MM.1S (cell line): ENCODE results near the gene LOXHD1.

ENCODE experiments used
- EZH2 ChIP-seq: fragments of 300-600 bp; sonication (generic); optimal IDR thresholded peaks from 2 replicates; pipeline ENCODE3; 2017; ENCODE audit warnings: low read depth, mild to moderate bottlenecking, antibody characterized with exemption, low read length, mixed read lengths
- EZH2phosphoT487 ChIP-seq: fragments of 300-600 bp; sonication (generic); IDR thresholded peaks from 2 replicates; pipeline ENCODE4 v1.6.1; 2018; ENCODE audit warnings: antibody characterized with exemption, low read length
- TF ChIP-seq, protein P1 (sequence below): fragments of 300-600 bp; sonication (generic); IDR thresholded peaks from 2 replicates; pipeline ENCODE4 v1.5.1; 2016; ENCODE audit warnings: antibody characterized with exemption, low read length, mixed read lengths

DNA sequence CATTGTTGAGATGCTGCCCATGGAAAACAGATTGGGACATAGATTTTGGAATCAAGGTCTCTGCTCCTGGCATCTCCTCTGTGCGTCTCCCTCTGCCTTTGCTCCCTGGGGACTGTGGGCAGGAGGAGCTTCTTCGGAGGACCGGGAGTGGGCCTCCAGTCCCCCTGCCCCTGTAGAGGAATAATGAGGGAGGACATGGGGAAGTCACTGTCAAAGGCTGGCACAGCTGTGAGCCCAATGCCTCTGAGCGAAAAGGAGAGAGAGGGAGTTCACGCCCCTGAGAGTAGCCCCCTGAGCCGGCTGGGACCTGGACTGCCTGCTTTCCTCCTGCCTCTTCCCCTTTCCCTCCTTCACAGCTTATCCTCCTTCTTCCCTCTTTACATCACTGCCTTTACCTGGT lies 195.0 kb downstream of the LOXHD1 start:
- TF ChIP-seq, protein P1, sequence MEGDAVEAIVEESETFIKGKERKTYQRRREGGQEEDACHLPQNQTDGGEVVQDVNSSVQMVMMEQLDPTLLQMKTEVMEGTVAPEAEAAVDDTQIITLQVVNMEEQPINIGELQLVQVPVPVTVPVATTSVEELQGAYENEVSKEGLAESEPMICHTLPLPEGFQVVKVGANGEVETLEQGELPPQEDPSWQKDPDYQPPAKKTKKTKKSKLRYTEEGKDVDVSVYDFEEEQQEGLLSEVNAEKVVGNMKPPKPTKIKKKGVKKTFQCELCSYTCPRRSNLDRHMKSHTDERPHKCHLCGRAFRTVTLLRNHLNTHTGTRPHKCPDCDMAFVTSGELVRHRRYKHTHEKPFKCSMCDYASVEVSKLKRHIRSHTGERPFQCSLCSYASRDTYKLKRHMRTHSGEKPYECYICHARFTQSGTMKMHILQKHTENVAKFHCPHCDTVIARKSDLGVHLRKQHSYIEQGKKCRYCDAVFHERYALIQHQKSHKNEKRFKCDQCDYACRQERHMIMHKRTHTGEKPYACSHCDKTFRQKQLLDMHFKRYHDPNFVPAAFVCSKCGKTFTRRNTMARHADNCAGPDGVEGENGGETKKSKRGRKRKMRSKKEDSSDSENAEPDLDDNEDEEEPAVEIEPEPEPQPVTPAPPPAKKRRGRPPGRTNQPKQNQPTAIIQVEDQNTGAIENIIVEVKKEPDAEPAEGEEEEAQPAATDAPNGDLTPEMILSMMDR = no peak
- TF ChIP-seq EZH2 = no peak
- no peak for TF ChIP-seq EZH2phosphoT487
